Sciatic nerve (tissue), 2 donors: ENCODE results near the gene NR3C1. TPM values are rescaled to one million over a fixed set of nuclear protein-coding genes. Genes with fewer than 3 reads are reported as not detected.
"Not testable (repeated sequence)": the region's sequence is repeated elsewhere in the genome, so short reads cannot be mapped to it uniquely, and the experiment has no call there.

Experiments used
- ATAC-seq: fragments of 200-7000 bp; cut with Tn5 transposase; one replicate; pipeline ENCODE4 v1.9.1; 2020; ENCODE audit warnings: mild to moderate bottlenecking, moderate library complexity
- DNase-seq: peaks from one replicate; pipeline ENCODE4 v3.0.0-alpha.2; 2020; ENCODE audit warnings: low spot score
- intact Hi-C: fragments of 100-400 bp; cut with DNase I; formaldehyde crosslinking; loops from one replicate; pipeline ENCODE4 v1.14.2; 2022
- total RNA-seq: library from RNA; stranded (reverse); fragmentation: NEBNext Ultra II Directional; extraction: Animal tissue kit (Norgen Biotek cat#: 25700); gene quantifications from one replicate; pipeline ENCODE4 v1.2.1, GENCODE V29; 2021
- donor health status: DM: no; HTN: no; CAD: no.
- donor health status: DM: no; HTN: no; CAD: no.

The NR3C1 gene
- total RNA-seq, 1 donor from 2014 or later: 148 TPM

- ATAC-seq: no peak
- no peak for DNase-seq
- intact Hi-C loops: no loop called here
Observed at GRCh38 chr5:143347698-143348344, 55.7 kb downstream of the NR3C1 start.

- intact Hi-C loops: no loop called here
- ATAC-seq: no peak
Observed at GRCh38 chr5:143347046-143347445, 56.4 kb downstream of the NR3C1 start.

GRCh38 chr5:143345671-143346440 lies 57.6 kb downstream of the NR3C1 start:
- ATAC-seq: no peak
- intact Hi-C loops: no loop called here
- DNase-seq: no peak

More at GRCh38 chr5:143347046-143347445, 56.4 kb downstream of the NR3C1 start:
- no peak for DNase-seq

- DNase-seq (no peak), ATAC-seq (no peak)
- intact Hi-C loops: no loop called here
Observed at GRCh38 chr5:143343042-143343441, 60.4 kb downstream of the NR3C1 start.

GRCh38 chr5:143342607-143343006 lies 60.9 kb downstream of the NR3C1 start:
- ATAC-seq (no peak), DNase-seq (no peak)
- intact Hi-C loops: no loop called here

GRCh38 chr5:143341807-143342570 lies 61.5 kb downstream of the NR3C1 start:
- DNase-seq: no peak
- intact Hi-C loops: no loop called here
- ATAC-seq: peak; percentile 56

- intact Hi-C loops: no loop called here
- ATAC-seq (no peak), DNase-seq (no peak)
Observed at GRCh38 chr5:143340891-143341685, 62.4 kb downstream of the NR3C1 start.

GRCh38 chr5:143338658-143339366 lies 64.7 kb downstream of the NR3C1 start:
- no peak for DNase-seq
- intact Hi-C loops: no loop called here
- no peak for ATAC-seq

GRCh38 chr5:143337946-143338345 lies 65.5 kb downstream of the NR3C1 start:
- no peak for ATAC-seq
- intact Hi-C loops: no loop called here
- DNase-seq: no peak

- intact Hi-C loops: no loop called here
- DNase-seq (no peak), ATAC-seq (no peak)
Observed at GRCh38 chr5:143336485-143336884, 67.0 kb downstream of the NR3C1 start.

GRCh38 chr5:143334903-143335302 lies 68.6 kb downstream of the NR3C1 start:
- no peak for DNase-seq
- intact Hi-C loops: no loop called here
- ATAC-seq: no peak

- intact Hi-C loops, DNase-seq, ATAC-seq: not testable (repeated sequence)
Observed at GRCh38 chr5:143334380-143334779, 69.1 kb downstream of the NR3C1 start.

- intact Hi-C loops: no loop called here
- no peak for ATAC-seq
- DNase-seq: no peak
Observed at GRCh38 chr5:143331956-143332355, 71.5 kb downstream of the NR3C1 start.

GRCh38 chr5:143329843-143330242 lies 73.6 kb downstream of the NR3C1 start:
- intact Hi-C loops: no loop called here
- ATAC-seq (no peak), DNase-seq (no peak)

- intact Hi-C loops: no loop called here
- DNase-seq (no peak), ATAC-seq (no peak)
Observed at GRCh38 chr5:143328589-143329220, 74.8 kb downstream of the NR3C1 start.

GRCh38 chr5:143325086-143325485 lies 78.4 kb downstream of the NR3C1 start:
- intact Hi-C loops, DNase-seq, ATAC-seq: not testable (repeated sequence)

- DNase-seq, ATAC-seq, intact Hi-C loops: not testable (repeated sequence)
Observed at GRCh38 chr5:143322931-143323630, 80.4 kb downstream of the NR3C1 start.
